AG09319 (cell line): ENCODE results near the gene COLGALT1.
"Not testable (repeated sequence)": the region's sequence is repeated elsewhere in the genome, so short reads cannot be mapped to it uniquely, and the experiment has no call there.

Experiments
- DNase-seq: peaks from one replicate; pipeline ENCODE4 v3.0.0-alpha.2; 2010; ENCODE audit warnings: low read depth; ENCODE audit errors: extremely low read depth
- CTCF ChIP-seq: IDR thresholded peaks from 2 replicates; pipeline ENCODE4 v1.5.1; 2011; ENCODE audit warnings: low read depth, mild to moderate bottlenecking, inconsistent platforms, low read length, moderate library complexity

The COLGALT1 gene

GRCh38 chr19:17542793-17543582 is 12.5 kb upstream of the COLGALT1 start:
- no peak for TF ChIP-seq CTCF
- no peak for DNase-seq

DNA sequence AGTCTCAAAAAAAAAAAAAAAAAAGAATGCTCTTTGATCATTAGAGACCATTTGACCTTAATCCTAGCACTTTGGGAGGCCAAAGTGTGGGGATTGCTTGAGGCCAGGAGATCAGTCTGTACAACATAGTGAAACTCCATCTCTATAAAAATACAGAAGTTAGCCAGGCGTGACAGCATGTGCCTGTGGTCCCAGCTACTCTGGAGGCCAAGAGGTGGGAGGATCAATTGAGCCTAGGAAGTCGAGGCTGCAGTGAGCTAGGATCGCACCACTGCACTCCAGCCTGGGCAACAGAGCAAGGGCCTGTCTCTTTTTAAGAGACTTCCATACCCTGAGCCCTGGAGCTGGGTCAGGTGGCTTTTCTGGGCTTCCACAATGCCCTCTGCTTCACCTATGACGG is 11.5 kb upstream of the COLGALT1 start:
- no peak for TF ChIP-seq CTCF
- DNase-seq, result no peak

- no peak for TF ChIP-seq CTCF
- DNase-seq, result no peak
These were observed 11.0 kb upstream of the COLGALT1 start for GRCh38 chr19:17544418-17544817.

- TF ChIP-seq CTCF, result no peak
- DNase-seq, result no peak
These were observed 7.3 kb upstream of the COLGALT1 start for GRCh38 chr19:17548145-17548544.

- TF ChIP-seq CTCF, result no peak
- no peak for DNase-seq
These were observed 6.2 kb upstream of the COLGALT1 start for GRCh38 chr19:17549085-17549740.

DNA sequence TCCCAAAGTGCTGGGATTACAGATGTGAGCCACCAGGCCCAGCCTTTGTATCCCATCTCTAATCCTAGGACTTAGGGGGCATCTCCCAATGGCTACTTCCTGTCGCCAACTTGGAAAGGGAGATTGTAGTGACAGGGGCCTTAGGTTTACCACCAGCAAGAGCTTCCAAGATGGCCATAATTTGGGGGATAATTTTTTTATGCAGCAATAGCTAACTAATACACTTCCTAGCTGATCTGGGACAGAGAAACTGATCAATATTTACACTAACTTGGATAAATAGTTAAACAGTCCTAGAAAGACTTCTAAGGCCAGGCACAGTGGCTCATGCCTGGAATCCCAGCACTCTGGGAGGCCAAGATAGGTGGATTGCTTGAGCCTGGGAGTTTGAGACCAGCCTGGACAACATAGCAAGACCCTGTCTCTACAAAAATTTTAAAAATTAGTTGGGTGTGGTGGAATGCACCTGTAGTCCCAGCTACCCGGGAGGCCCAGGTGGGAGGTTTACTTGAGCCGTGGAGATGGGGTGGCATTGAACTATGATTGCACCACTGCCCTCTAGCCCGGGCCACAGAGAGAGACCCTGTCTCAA is 5.3 kb upstream of the COLGALT1 start:
- no peak for DNase-seq
- TF ChIP-seq CTCF, result no peak

- not testable (repeated sequence) for DNase-seq
These were observed 2.7 kb upstream of the COLGALT1 start for GRCh38 chr19:17552735-17553134.
